KOPT-K1 (cell line): Measurements from ENCODE around the gene RPLP2.

Experiments
- H3K27ac ChIP-seq: fragments of 200-600 bp; sonication (generic); 2 replicates; pipeline ENCODE4 v1.5.1; 2016; ENCODE audit warnings: antibody characterized with exemption, mild to moderate bottlenecking, low read depth, low read length; ENCODE audit not compliant: poor library complexity, severe bottlenecking
- H3K36me3 ChIP-seq: fragments of 200-600 bp; sonication (generic); 2 replicates; pipeline ENCODE4 v1.5.1; 2017; ENCODE audit warnings: antibody characterized with exemption, mild to moderate bottlenecking, low read length, moderate library complexity; ENCODE audit not compliant: insufficient read depth
- H3K9me3 ChIP-seq: fragments of 200-600 bp; sonication (generic); 2 replicates; pipeline ENCODE4 v1.5.1; 2017; ENCODE audit warnings: antibody characterized with exemption, low read length, mild to moderate bottlenecking; ENCODE audit not compliant: insufficient read depth, poor library complexity, severe bottlenecking

RPLP2 gene

GRCh38 chr11:770642-771616 lies 38.8 kb upstream of the RPLP2 start:
- peaks cover 74% of the 10 kb centered on the region for H3K36me3 ChIP-seq
- no peak overlapping the region for H3K27ac ChIP-seq
- H3K9me3 ChIP-seq: no peaks in the 10 kb centered on the region

- H3K9me3 ChIP-seq: no peaks in the 10 kb centered on the region
- no peak overlapping the region for H3K27ac ChIP-seq
- H3K36me3 ChIP-seq: peaks cover 66% of the 10 kb centered on the region
Measured at GRCh38 chr11:771617-772204, 38.1 kb upstream of the RPLP2 start.

- peaks cover 57% of the 10 kb centered on the region for H3K36me3 ChIP-seq
- no peak overlapping the region for H3K27ac ChIP-seq
- H3K9me3 ChIP-seq: no peaks in the 10 kb centered on the region
Measured at GRCh38 chr11:772429-773390, 37.1 kb upstream of the RPLP2 start.

- Histone ChIP-seq H3K36me3 (peaks cover 57% of the 10 kb centered on the region), H3K9me3 (no peaks in the 10 kb centered on the region), H3K27ac (no peak overlapping the region)
Measured at GRCh38 chr11:773425-773824, 36.3 kb upstream of the RPLP2 start.

GRCh38 chr11:773830-774229 lies 35.9 kb upstream of the RPLP2 start:
- H3K9me3 ChIP-seq: no peaks in the 10 kb centered on the region
- H3K36me3 ChIP-seq: peaks cover 60% of the 10 kb centered on the region
- no peak overlapping the region for H3K27ac ChIP-seq

GRCh38 chr11:774873-775592 lies 34.7 kb upstream of the RPLP2 start:
- Histone ChIP-seq H3K36me3 (peaks cover 64% of the 10 kb centered on the region), H3K27ac (no peak overlapping the region), H3K9me3 (no peaks in the 10 kb centered on the region)

- Histone ChIP-seq H3K36me3 (peaks cover 52% of the 10 kb centered on the region), H3K9me3 (no peaks in the 10 kb centered on the region), H3K27ac (peak overlapping the region; percentile 91)
Measured at GRCh38 chr11:776263-776560, 33.6 kb upstream of the RPLP2 start.

- Histone ChIP-seq H3K36me3 (peaks cover 47% of the 10 kb centered on the region), H3K9me3 (no peaks in the 10 kb centered on the region), H3K27ac (peak overlapping the region; percentile 91)
Measured at GRCh38 chr11:776561-777287, 33.0 kb upstream of the RPLP2 start.

GRCh38 chr11:777288-778255 lies 32.2 kb upstream of the RPLP2 start, which contains the start of gene GATD1:
Gene GATD1, minus strand, starts transcription at chr11:777487. Its CDS starts 25 bp downstream, at chr11:777462.
- peaks cover 40% of the 10 kb centered on the region for H3K36me3 ChIP-seq
- no peaks in the 10 kb centered on the region for H3K9me3 ChIP-seq
- H3K27ac ChIP-seq: peak within 1 kb of the TSS; percentile 91

GRCh38 chr11:778976-779954 lies 30.5 kb upstream of the RPLP2 start:
- Histone ChIP-seq H3K36me3 (peaks cover 23% of the 10 kb centered on the region; the same call in 1 of the 2 replicates), H3K27ac (no peak overlapping the region), H3K9me3 (no peaks in the 10 kb centered on the region)

- Histone ChIP-seq H3K36me3 (peaks cover 15% of the 10 kb centered on the region; the same call in 1 of the 2 replicates), H3K9me3 (no peaks in the 10 kb centered on the region), H3K27ac (no peak overlapping the region)
Measured at GRCh38 chr11:779955-780532, 29.7 kb upstream of the RPLP2 start.
